Progenitor cell of endocrine pancreas (in vitro differentiated cells): ENCODE measurements around the gene PCNX4. TPM values are rescaled to one million over a fixed set of nuclear protein-coding genes. Genes with fewer than 3 reads are reported as not detected.

Experiments used
- DNase-seq: peaks from one replicate; pipeline ENCODE4 v3.0.0; 2021; ENCODE audit warnings: low spot score; ENCODE audit not compliant: unreplicated experiment
- H3K27ac Mint-ChIP-seq: 2 replicates; pipeline ENCODE4 v1.8.0; 2021; ENCODE audit warnings: mild to moderate bottlenecking, moderate library complexity, mixed read lengths
- H3K27me3 Mint-ChIP-seq: 2 replicates; pipeline ENCODE4 v1.8.0; 2021; ENCODE audit warnings: mixed read lengths
- H3K36me3 Mint-ChIP-seq: 2 replicates; pipeline ENCODE4 v1.8.0; 2022; ENCODE audit warnings: mixed read lengths; ENCODE audit not compliant: insufficient read depth
- H3K4me1 Mint-ChIP-seq: 2 replicates; pipeline ENCODE4 v1.8.0; 2021; ENCODE audit warnings: low read depth, mixed read lengths
- H3K4me3 Mint-ChIP-seq: 2 replicates; pipeline ENCODE4 v1.8.0; 2021; ENCODE audit warnings: low read depth, mild to moderate bottlenecking, moderate library complexity, mixed read lengths
- H3K9me3 Mint-ChIP-seq: 2 replicates; pipeline ENCODE4 v1.8.0; 2021; ENCODE audit warnings: low read depth, mixed read lengths
- CTCF ChIP-seq: fragments of 200-600 bp; sonication (generic); IDR thresholded peaks from one replicate; pipeline ENCODE4 v1.5.0; 2021; ENCODE audit warnings: antibody characterized with exemption, mild to moderate bottlenecking; ENCODE audit not compliant: unreplicated experiment
- total RNA-seq: library from RNA; stranded (reverse); gene quantifications from 2 replicates; pipeline ENCODE4 v1.2.1, GENCODE V29; 2021

Gene PCNX4
- total RNA-seq, 1 donor from 2014 or later, result 85.2 TPM

- H3K4me1 Mint-ChIP-seq, result no peaks in the 10 kb centered on the region
- no peak for DNase-seq
- no peak for TF ChIP-seq CTCF
- H3K9me3 Mint-ChIP-seq, result no peaks in the 10 kb centered on the region
- peaks cover 8% of the 10 kb centered on the region for H3K27me3 Mint-ChIP-seq
- no peaks in the 10 kb centered on the region for H3K36me3 Mint-ChIP-seq
- no peak overlapping the region for H3K27ac Mint-ChIP-seq
- H3K4me3 Mint-ChIP-seq, result no peak overlapping the region
Measured at GRCh38 chr14:60178164-60178563, 86.4 kb downstream of the PCNX4 start.

GRCh38 chr14:60178820-60179219, 87.1 kb downstream of the PCNX4 start:
- H3K9me3 Mint-ChIP-seq, result no peaks in the 10 kb centered on the region

GRCh38 chr14:60179431-60179869, 87.7 kb downstream of the PCNX4 start:
- Mint-ChIP-seq H3K4me3 (no peak overlapping the region), H3K4me1 (no peaks in the 10 kb centered on the region), H3K9me3 (no peaks in the 10 kb centered on the region), H3K36me3 (no peaks in the 10 kb centered on the region), H3K27ac (no peak overlapping the region), H3K27me3 (peaks cover 8% of the 10 kb centered on the region)
- no peak for TF ChIP-seq CTCF
- no peak for DNase-seq

More at GRCh38 chr14:60178820-60179219, 87.1 kb downstream of the PCNX4 start:
- no peak for TF ChIP-seq CTCF
- Mint-ChIP-seq H3K27ac (no peak overlapping the region), H3K4me3 (no peak overlapping the region), H3K36me3 (no peaks in the 10 kb centered on the region), H3K4me1 (no peaks in the 10 kb centered on the region), H3K27me3 (peaks cover 8% of the 10 kb centered on the region)
- DNase-seq, result no peak

GRCh38 chr14:60183138-60183537, 91.4 kb downstream of the PCNX4 start:
- no peaks in the 10 kb centered on the region for H3K36me3 Mint-ChIP-seq
- H3K4me1 Mint-ChIP-seq, result no peaks in the 10 kb centered on the region
- H3K9me3 Mint-ChIP-seq, result no peaks in the 10 kb centered on the region
- H3K27ac Mint-ChIP-seq, result no peak overlapping the region
- H3K4me3 Mint-ChIP-seq, result no peak overlapping the region
- DNase-seq, result no peak
- H3K27me3 Mint-ChIP-seq, result no peaks in the 10 kb centered on the region
- TF ChIP-seq CTCF, result no peak

GRCh38 chr14:60183741-60184140, 92.0 kb downstream of the PCNX4 start:
- no peak for TF ChIP-seq CTCF
- Mint-ChIP-seq H3K4me3 (peak overlapping the region; percentile 60), H3K27ac (no peak overlapping the region), H3K9me3 (no peaks in the 10 kb centered on the region), H3K4me1 (no peaks in the 10 kb centered on the region), H3K36me3 (no peaks in the 10 kb centered on the region), H3K27me3 (no peaks in the 10 kb centered on the region)
- DNase-seq, result no peak
